Kasumi-1 (cell line): ENCODE measurements around the gene POLD1.
"Not testable (repeated sequence)": the region's sequence is repeated elsewhere in the genome, so short reads cannot be mapped to it uniquely, and the experiment has no call there.

Experiments
- DNase-seq, 2 experiments: peaks; one replicate each; lab custom pipeline; 2025; lab: John Stamatoyannopoulos, UW

Gene POLD1

DNA sequence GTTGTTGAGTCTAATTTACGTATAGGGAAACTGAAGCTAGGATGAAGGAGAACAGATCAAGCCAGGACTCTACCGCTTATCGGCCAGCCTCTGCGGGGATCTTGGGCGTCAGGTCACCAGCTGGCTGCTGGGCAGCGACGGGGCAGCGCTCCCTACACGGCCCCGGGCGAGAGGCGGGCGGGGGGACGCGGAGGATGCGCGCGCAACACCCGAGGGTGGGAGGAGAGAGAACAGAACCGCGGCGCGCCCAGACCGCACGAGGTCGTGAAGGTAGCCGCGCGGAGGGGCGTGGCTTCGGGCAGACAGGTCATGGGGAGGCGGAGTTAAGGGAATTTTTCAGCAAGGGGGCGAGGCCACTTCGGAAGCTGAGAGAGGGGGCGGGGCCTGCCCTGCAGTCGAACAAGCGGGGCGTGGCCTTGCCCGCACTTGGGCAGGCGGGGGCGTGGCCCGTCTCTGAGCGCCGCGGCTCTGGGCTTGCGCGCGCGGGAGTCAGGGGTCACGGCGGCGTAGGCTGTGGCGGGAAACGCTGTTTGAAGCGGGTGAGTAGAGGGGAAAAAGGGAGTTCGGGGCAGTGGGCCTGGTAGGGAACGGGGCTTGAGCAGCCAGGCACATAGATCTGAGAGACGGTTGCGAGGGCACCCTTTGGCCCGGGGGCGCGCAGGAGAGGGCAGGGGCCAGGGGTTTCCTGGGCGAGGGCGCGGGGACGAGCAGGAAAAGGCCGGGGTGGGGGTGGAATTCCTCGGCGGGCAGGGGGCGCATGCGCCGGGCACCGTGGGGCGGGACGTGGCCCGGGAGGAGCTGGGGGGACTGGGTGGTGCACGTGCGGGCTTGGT lies at the start of gene POLD1:
POLD1 (plus strand) TSS at position 496 of the 833 bp plus-strand sequence. CDS start 14,505 bp downstream, outside the sequence.
- DNase-seq = peak; percentile 95 to 97

DNA sequence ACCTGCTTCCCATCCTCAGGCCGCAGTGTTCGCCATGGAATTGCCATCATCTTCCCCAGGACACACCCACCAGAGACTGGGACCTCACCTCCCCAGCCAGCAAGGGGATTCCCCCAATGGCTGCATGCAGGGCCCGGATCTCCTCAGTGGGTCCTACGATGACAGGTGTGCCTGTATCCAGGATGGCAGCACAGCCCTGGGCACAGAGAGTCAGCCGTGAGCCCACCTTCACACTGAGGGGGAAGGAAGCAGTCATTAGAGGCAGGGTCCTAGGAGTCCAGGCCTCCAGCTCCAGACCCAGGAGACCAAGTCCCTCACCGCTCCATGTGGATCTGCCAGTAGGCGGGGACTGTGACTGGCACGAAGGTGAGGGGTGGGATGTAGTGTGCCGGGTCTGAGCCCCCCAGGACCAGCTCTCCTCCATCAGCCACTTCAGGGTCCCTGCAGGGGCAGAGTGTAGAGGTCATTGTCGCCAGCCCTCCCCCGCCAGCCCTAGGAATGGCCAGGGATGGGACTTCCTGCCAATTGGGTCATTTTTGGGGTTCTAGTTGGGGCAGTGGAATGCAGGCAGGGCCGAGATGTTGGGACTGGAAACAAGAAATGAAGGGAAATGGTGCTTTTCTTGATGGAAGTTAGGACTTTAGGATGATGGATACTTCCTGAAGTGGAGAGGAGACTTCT lies 49.3 kb upstream of the POLD1 start:
- no peak for DNase-seq

DNA sequence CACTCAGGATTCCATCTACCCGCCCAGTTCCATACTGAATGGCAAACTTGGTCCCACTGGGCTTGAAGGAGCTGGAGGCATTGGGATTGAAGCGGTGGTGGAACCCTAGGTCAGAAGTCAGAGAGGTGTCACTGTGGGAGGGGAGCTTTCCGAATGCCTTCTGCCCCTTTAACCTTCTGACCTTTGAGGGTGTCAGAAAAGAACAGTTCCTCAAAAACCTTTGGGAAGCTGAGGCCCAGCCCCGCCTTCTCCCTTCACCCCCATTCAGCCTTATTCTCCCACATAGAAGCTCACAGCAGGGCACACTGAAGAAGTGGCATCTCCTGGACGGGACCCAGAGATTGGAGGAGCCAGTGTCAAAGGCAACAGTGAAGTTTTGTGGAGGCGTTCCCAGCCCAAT lies 47.1 kb upstream of the POLD1 start:
- DNase-seq = not testable (repeated sequence)

DNA sequence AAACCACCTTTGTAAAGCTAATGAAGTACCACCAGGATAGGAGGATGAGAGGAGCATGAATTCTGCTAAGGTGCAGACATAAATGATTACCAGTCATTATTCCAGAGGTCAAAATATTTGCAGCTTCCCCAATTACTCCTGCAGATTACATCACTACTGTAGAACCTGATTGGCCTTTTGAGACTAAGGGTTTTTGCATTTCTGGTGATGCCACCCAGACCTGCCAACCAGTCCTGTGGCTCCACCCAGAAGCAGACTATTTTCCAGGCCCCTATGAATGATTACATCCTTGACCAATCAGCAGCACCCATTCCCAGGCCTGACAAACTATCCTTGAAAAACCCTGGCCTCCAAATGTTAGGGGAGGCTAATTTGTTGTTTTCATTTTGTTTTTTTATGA lies 43.8 kb upstream of the POLD1 start:
- no peak for DNase-seq

DNA sequence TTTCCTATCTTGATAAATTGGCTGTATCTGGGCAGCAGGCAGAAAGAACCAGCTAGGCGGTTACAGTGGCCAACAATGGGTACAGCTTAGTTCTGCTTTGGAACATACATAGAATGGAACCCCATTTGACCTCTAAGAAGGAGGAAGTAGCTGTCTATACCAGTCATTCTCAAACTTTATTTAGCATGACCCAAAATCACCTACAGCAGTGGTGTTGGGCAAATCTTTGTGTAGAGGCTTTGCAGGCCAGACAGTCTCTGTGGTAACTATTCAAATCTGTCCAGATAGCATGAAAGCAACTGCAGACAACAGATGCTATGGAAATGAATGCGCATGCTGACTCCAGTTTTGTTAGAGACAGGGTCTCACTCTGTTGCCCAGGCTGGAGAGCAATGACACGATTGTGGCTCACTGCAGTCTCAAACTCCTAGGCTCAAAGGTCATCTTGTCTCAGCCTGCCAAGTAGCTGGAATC lies 43.0 kb upstream of the POLD1 start:
- no peak for DNase-seq

DNA sequence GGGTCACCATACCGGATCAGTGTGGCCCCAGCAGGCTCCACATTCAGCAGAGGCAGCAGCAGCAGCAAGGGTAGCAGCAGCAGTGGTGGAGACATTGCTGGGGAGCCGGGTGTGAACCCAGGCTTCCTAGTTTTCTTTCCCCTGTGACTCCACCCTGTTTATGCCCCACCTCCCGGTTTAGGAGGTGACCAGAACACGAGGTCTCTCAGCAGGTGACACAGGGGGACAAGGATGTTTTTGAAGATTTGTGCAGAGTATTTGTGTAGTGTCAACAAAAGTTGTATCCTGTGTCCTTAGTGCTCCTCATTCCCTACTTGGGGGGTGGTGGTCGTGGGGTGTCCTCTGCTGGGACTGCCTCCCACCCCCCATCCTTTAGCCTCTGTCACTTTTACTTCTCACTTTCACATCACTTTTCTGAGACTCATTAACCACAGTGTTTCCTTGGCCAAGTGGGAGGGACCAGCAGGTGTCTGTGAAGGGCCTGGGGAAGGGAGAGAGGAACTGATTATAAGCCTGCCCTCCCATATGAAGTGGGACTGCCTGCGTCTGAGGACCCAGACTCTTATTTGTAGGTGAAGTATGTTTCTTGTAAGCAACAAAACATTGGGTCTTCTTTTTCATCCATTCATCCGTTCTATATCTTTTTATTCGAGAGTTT lies 39.4 kb upstream of the POLD1 start:
- no peak for DNase-seq

DNA sequence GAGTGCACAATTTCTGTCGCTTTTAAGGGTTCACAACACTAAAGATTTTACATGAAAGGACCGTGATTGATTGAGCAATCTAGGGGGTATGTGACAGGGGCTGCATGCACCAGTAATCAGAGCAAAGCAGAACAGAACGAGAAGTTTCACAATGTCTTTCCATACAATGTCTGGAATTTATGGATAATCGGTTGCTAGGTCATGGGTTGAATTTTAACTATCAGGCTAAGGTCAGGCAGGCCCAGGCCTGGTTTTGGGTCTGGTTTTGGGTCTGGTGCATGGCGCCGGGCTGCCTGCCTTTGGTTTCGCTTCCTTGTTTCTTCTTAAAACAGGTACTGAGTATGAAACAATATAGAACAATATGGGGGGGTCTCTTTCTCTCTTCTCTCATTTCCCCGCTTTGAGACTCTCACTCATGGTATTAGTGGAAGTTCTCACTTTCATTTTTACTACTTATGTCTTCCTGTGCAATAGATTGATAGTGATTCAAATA lies 37.0 kb upstream of the POLD1 start:
- DNase-seq = not testable (repeated sequence)

DNA sequence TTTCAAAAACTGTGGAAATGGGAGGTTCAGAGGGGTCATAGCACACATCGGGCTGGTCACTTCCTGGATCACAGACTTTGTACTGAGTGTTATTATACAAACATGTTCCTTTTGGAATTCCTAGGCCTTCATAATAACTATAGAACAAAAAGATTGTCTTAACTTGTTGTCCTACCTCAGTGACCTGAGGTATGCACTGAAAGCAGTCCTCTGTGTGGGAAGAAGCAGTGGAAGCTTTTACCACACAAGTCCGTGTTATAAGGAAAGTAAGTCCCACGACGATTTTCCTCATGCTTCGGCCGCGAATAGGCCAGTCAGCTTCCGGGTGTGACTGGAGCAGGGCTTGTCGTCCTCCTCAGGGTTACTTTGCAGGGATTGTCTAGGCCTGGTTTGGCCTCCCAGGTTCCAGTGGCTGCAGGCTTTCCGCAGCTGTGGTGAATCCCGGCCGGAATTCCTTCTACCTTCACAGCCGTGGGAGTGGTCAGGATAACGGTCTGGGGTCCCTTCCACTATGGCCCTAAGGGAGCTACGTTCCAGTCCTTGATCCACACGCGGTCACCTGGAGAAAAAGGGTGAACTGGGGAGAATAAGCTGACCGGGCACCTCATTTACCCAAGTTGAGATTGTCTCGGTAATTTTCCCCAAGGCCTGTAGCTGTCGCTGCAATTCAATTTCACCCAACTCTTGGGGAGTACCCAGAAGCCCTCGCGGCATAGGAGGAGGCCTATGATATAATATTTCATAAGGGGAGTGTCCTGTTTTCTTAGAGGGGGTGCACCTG lies 34.7 kb upstream of the POLD1 start:
- DNase-seq = no peak

DNA sequence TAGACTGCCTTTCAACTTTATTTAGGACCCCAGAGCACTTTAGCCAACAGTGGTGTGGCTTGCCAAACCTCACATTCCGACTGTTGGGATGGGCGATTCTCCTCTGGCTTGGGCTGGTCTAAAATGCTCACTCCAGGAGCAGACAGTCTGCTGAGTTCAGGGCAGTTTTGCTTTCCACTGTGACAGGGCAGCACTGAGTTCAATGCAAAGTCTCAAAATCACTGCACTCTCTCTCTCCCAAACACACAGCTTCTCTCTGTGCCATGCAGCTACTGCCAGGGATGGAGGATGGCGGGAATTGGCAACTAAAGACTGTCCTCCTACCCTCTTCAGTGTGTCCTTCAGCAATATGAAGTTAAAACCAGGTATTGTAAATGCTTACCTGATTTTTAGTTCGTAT lies 31.9 kb upstream of the POLD1 start:
- no peak for DNase-seq

DNA sequence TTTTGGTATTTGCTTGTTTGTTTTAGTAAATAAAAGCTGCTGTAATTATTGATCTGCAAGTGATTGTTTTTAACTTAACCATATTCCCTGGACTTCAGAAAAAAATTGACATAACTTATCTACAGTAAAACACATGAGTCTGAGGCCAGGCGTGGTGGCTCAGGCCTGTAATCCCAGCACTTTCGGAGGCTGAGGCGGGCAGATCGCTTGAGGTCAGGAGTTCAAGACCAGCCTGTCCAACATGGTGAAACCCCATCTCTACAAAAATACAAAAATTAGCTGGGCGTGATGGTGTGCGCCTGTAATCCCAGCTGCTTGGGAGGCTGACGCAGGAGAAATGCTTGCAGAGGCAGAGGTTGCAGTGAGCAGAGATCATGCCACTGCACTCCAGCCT lies 30.7 kb upstream of the POLD1 start:
- DNase-seq = not testable (repeated sequence)

DNA sequence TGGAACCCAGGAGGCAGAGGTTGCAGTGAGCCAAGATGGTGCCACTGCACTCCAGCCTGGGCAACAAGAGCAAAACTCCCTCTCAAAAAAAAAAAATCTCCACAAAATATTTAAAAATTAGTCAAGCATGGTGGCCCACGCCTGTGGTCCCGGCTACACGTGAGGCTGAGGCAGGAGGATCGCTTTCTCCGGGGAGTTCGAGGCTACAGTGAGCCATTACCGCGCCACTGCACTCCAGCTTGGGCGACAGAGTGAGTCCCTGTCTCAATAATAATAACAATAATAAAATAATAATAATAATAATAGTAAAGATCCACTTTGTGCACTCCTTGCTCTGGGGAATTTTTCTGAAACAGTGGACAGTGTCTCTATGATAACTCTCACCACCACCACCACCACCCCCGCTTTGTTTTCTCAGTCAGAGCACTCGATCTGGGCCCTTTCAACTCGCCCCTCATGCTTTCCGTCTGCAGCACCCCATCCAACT lies 27.4 kb upstream of the POLD1 start:
- no peak for DNase-seq

DNA sequence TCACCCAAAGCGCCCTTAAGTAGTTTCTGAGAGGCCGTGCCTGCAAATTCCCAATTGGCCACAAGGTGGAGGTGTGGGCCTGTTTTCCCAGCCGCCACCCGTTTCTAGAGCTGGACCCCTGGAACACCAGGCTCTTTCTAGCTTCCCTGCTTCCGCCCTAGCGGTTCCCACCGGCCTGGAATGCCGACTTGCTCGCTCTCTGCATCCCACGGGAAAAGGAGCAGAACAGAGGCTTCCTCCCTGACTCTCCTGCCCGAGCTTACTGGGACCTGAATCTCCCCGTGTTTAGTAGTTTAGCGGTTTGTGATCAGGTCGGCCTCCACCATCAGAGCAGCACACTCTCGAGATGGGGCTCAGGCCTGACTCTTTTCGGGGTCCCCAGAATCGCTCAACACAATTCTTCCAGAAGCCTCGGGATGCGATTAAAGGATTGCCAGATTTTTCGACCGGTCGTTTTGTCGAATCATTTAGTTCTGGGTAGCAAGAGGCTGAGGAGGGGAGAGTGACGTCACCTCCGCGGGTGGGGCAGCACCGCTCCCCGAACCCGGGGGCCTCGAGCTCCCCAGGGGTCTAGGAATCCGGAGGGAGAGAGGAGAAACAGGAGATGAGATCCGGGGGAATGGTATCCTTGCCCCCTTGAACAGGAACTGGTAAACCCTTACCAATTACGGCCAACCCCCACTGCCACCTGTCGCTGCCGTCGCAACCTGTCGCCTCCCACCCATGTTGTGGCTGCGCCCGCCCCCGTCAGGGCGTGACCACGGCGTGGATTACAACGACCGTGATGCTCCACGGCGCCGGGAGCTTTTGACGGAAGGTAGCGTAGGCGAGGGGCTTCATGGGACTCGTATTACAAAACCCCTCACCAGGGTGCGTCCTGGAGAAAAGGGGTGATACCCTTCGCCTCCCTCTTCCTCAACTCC lies 26.7 kb upstream of the POLD1 start:
- peak; percentile 14 to 60 for DNase-seq

DNA sequence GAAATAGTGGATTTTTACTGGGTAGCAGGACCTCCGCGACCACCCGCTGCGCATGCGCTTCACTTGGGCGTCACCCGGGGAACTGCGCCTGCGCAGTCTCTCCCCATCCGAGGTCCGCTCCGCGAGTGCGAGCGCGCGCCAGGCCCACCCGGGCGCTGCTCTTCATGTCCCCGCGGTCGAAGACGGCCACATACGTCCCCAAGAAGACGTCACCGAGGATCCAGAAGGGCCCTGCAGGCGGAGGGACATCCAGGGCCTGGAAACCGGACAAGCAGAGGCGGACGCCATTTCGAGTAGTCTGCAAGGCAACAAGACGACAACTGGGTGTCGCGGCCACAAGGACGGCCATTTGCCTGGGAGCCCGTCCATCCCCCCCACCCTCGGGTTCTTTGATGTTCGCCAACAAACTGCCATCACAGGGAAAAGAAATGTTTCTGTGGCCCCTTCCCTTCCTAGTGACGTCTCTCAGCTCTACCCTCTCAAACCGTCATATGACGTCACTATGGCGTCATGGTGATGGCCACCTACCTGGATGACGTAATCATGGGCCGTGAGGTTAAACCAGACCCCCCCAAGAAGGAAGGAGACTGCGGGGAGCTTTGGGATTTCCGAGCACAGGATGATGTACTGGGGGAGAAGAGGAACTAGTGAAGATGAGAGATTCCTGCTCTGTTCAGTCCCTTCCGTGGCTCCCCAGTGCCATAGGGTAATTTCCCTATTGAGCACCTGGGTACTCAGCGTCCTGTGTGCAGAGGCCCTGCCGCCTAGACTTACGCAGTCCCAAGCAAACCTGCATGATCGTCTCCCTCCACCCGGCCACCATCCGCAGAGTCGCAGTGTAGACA lies 25.4 kb upstream of the POLD1 start:
- no peak for DNase-seq

DNA sequence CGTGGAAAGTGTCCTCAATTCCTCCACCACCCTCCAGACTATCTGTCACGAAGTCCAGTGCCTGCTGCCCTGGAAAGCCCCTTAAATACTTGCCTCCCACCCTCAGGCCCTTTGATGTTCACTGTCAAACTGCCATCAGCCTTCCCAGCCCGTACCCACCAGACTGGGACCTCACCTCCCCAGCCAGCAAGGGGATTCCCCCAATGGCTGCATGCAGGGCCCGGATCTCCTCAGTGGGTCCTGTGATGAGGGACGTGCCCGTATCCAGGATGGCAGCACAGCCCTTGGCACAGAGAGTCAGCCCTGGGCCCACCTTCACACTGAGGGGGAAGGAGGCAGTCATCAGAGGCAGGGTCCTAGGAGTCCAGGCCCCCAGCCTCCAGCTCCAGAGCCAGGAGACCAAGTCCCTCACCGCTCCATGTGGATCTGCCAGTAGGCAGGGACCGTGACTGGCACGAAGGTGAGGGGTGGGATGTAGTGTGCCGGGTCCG lies 24.8 kb upstream of the POLD1 start:
- DNase-seq = no peak

DNA sequence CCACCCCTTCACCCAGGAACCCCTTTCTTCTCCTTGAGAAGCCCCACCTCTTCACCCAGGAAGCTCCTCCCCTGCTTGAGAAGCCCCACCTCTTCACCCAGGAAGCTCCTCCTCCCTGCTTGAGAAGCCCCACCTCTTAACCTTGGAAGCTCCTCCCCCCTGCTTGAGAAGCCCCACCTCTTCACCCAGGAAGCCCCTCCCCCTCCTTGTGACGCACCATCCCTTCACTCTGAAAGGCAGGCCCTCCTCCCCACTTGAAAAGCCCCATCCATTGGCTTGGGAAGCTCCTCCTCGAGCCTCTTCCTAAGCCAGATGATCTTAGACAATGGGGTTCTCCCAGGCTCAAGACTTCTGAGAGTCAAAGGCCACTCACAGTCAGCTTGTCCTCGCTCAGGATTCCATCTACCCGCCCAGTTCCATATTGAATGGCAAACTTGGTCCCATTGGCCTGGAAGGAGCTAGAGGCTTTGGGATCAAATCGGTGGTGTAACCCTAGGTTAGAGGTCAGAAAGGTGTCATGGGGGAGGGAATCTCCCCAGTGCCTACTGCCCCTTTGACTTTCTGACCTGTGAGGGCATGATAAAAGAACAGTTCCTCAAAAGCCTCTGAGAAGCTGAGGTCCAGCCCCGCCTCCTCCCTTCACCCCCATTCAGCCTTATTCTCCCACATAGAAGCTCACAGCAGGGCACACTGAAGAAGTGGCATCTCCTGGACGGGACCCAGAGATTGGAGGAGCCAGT lies 22.7 kb upstream of the POLD1 start:
- no peak for DNase-seq

DNA sequence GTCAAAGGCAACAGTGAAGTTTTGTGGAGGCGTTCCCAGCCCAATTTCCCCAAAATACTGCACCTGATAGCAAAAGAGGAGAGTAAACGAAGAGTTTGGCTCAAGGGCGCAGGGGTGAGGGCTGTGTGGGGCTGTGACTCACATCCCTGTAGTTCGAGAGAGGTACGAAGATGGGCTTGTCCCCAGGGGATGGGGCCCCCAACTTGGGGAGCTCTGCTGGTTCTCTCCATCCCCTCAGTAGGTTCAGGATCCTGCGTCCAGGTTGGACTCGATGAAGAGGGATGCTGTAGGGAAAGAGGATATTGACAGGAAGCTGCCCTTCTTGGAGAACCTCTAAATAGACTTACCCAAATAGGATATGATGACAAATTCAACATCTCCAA lies 22.1 kb upstream of the POLD1 start:
- DNase-seq = no peak

DNA sequence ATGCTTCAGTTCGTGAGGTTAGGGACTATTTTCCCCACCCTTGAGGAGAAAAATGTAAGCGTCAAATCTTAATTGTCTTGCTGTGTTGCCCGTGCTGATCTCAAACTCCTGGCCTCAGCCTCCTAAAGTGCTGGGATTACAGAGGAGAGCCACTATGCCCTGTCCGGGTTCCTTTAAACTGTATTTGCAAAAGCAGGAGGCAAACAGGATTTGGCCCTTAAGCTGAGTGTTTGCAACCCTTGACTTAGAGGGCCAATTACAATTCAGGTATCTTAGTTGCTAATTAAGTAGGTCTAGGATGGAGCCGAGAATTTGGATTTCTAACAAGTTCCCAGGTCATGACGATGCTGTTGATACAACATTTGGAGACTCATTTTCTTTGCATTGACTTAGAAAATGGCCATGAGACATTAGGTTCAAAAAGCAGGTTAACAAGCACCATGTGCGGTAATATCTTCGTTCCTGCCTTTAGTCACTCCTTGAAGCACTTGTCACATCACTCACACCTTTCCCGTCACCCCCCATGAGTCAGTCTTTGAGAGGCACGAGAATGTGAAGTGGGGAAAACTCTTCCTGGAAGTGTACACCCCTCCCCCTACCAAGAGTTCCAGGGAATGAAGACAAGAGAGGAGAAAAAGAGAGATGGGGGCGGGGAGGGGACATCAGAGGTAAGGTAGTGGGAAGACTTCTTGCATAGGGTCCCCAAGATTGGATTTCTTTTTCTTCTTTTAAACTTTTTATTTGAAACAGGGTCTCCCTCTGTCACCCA lies 21.3 kb upstream of the POLD1 start:
- no peak for DNase-seq
